ENCODE measurements around the gene ARFIP2. TPM values are rescaled to one million over a fixed set of nuclear protein-coding genes. Genes with fewer than 3 reads are reported as not detected.

ARFIP2 gene
- total RNA-seq, 4 donors from 2014 or later: 40.0 to 63.9 (median 49.7) TPM

DNA sequence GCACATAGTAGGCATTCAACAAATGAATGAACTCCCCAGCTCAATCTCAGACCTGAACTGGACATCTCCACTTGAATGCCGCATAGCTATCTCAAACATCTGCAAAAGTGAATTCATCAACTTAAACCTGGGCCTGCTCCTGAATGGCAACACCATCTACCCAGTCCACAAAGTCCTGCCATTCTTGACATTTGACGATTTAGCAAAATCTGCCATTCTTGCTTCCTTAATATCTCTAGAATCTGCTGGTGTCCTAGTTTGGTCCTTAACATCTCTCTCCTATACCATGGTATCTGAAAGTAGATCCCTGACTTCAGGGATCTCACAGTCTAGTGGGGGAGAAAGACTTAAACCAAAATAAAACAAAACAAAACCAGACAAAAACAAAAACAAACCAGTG lies 28.0 kb downstream of the ARFIP2 start:
- WGBS, 2 donors: 95 to 98% methylated on average over 2 of the region's 2 CpGs
- H3K27ac ChIP-seq: no peak overlapping the region
- H3K27me3 ChIP-seq: no peaks in the 10 kb centered on the region
- H3K4me3 ChIP-seq: no peak overlapping the region
- no peaks in the 10 kb centered on the region for H3K4me1 ChIP-seq
- no peaks in the 10 kb centered on the region for H3K9me3 ChIP-seq
- TF ChIP-seq, protein P1, sequence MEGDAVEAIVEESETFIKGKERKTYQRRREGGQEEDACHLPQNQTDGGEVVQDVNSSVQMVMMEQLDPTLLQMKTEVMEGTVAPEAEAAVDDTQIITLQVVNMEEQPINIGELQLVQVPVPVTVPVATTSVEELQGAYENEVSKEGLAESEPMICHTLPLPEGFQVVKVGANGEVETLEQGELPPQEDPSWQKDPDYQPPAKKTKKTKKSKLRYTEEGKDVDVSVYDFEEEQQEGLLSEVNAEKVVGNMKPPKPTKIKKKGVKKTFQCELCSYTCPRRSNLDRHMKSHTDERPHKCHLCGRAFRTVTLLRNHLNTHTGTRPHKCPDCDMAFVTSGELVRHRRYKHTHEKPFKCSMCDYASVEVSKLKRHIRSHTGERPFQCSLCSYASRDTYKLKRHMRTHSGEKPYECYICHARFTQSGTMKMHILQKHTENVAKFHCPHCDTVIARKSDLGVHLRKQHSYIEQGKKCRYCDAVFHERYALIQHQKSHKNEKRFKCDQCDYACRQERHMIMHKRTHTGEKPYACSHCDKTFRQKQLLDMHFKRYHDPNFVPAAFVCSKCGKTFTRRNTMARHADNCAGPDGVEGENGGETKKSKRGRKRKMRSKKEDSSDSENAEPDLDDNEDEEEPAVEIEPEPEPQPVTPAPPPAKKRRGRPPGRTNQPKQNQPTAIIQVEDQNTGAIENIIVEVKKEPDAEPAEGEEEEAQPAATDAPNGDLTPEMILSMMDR (IDR thresholded peaks at IDR 0.05): no peak
- TF ChIP-seq POLR2A (IDR thresholded peaks at IDR 0.05) (no peak), EP300 (IDR thresholded peaks at IDR 0.05) (no peak)
- peaks cover 4 to 100% (median 27%) of the 10 kb centered on the region in 3 donors for H3K36me3 ChIP-seq
- no peak for DNase-seq (ENCODE audit: low spot score in 2 of 2)

DNA sequence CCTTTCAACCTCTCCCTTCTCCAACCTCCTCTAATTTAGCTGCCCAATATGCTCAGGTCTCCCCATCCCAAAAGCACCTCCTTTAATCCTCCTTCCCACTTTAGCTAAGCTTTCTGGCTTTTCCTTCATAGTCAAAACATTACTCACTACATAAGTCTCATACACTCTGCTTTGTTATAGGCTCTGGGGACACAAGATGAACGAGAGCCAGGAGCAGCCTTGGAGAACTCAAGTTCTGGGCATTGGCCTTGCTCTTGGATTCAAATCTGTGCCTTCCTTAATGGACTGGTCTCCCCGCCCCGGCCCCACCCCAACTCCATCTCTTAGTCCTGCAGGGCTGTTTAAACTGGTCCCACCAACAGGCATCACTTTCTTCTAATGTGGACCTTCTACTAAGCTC lies 28.9 kb downstream of the ARFIP2 start:
- no peaks in the 10 kb centered on the region for H3K9me3 ChIP-seq
- no peaks in the 10 kb centered on the region for H3K4me1 ChIP-seq
- no peak for DNase-seq (ENCODE audit: low spot score in 2 of 2)
- no peak overlapping the region for H3K27ac ChIP-seq
- no peaks in the 10 kb centered on the region for H3K27me3 ChIP-seq
- TF ChIP-seq EP300 (IDR thresholded peaks at IDR 0.05) (no peak), POLR2A (IDR thresholded peaks at IDR 0.05) (no peak)
- TF ChIP-seq, protein P1 (IDR thresholded peaks at IDR 0.05): no peak
- WGBS, 2 donors: 68 to 76% methylated on average over 3 of the region's 3 CpGs
- no peak overlapping the region for H3K4me3 ChIP-seq
- peaks cover 4 to 100% (median 22%) of the 10 kb centered on the region in 3 donors for H3K36me3 ChIP-seq

DNA sequence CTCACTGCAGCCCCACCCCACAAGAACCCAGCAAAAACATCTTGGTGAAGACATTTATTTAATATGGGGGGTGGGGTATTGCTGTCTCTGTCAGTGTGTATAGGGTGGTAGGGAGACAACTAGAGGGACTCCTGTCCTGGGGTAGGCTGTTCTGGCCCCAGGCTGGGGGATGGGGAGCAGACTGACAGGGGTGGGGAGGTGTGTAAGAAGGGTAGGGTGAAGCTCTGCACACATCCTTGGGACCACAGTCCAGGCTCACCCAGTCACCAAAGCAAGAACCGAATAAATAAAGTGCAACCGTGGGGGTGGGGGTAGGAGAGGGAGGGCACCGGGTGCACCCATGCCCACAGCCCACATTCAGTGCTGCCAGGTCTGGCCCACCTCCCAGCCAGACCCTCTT lies 32.6 kb downstream of the ARFIP2 start:
- Histone ChIP-seq H3K4me3 (no peak overlapping the region), H3K27ac (no peak overlapping the region), H3K4me1 (no peaks in the 10 kb centered on the region), H3K27me3 (no peaks in the 10 kb centered on the region), H3K9me3 (no peaks in the 10 kb centered on the region), H3K36me3 (peaks cover 0 to 64% (median 13%) of the 10 kb centered on the region in 3 donors)
- WGBS, 2 donors: 89 to 94% methylated on average over 3 of the region's 3 CpGs
- no peak for DNase-seq (ENCODE audit: low spot score in 2 of 2)
- TF ChIP-seq, protein P1 (IDR thresholded peaks at IDR 0.05): no peak
- TF ChIP-seq EP300 (IDR thresholded peaks at IDR 0.05) (no peak), POLR2A (IDR thresholded peaks at IDR 0.05) (no peak)

DNA sequence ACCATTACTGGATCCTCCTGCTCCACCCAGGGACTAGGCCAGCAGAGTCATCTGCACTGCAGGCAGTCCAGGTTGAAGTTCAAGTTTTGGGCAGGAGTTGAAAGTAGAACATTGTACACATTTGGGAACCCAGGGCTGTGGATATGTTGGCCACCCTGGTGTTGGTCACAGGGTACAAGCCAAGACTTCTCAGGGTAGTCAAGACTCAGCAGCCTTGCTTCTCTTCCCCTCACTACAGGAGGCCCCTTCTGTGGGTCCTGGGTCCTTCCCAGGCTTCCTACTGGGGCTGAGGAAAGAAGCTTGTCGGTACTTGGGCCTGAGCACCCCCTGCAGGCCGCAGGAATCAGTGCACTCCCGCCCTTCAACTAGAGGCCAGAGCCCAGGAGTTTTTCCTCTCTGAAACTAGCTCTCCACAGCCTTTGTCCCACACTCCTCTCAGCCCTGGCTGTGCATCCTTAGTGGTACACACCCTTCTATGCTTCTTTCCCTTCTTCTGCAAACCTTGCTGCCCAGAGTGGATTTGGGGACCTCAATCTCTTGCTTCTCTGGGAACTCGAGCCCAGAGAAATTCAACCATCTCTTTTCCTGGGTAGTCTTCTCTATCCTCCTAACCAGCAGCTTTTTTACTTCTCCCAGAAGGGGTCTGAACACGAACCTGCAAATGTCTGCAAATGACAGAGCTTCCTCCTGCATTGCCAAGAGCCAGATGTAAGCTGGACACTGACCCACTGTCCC lies 37.7 kb downstream of the ARFIP2 start:
- H3K36me3 ChIP-seq: peaks cover 0 to 12% (median under 1%) of the 10 kb centered on the region in 3 donors
- TF ChIP-seq, protein P1 (IDR thresholded peaks at IDR 0.05): peak; percentile 80 to 86 (median 83)
- TF ChIP-seq POLR2A (IDR thresholded peaks at IDR 0.05) (no peak), EP300 (IDR thresholded peaks at IDR 0.05) (no peak)
- no peaks in the 10 kb centered on the region for H3K27me3 ChIP-seq
- peak in 1 of 2 donors; percentile 49 for DNase-seq (ENCODE audit: low spot score in 2 of 2)
- H3K4me3 ChIP-seq: no peak overlapping the region
- no peaks in the 10 kb centered on the region for H3K9me3 ChIP-seq
- no peak overlapping the region for H3K27ac ChIP-seq
- H3K4me1 ChIP-seq: no peaks in the 10 kb centered on the region
- WGBS, 2 donors: 25 to 28% methylated on average over 5 of the region's 5 CpGs

DNA sequence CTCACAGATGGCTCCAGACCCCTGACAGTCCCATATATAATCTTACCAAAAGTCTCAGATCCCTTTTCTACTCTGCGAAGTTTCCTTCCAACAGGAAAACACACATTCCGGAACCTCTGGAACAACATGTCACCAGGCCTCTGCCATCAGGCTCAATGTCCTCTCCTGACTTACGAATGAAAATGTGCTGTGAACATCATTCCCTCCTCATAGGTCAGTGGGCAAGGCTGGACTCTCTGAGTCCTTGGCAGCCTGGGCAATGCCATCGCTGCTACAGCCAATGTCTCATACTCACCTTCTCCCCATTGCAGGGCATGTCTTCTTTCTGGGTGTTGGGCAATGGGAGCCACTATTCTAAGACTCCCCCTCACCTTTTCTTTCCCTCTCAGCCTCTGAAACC lies 38.7 kb downstream of the ARFIP2 start:
- Histone ChIP-seq H3K27me3 (no peaks in the 10 kb centered on the region), H3K4me3 (no peak overlapping the region), H3K4me1 (no peaks in the 10 kb centered on the region), H3K36me3 (peaks cover 0 to 2% (median 0%) of the 10 kb centered on the region in 3 donors), H3K27ac (no peak overlapping the region), H3K9me3 (no peaks in the 10 kb centered on the region)
- DNase-seq (ENCODE audit: low spot score in 2 of 2): no peak
- TF ChIP-seq EP300 (IDR thresholded peaks at IDR 0.05) (no peak), POLR2A (IDR thresholded peaks at IDR 0.05) (no peak)
- TF ChIP-seq, protein P1 (IDR thresholded peaks at IDR 0.05): no peak
- 84 to 92% methylated on average over 4 of the region's 4 CpGs for WGBS, 2 donors
